Dendritic cell treated with granulocyte-macrophage colony-stimulating factor and Interleukin-4, amounts not matched to agents 40 ng/mL and 50 ng/mL, for 4 days (primary cell): ENCODE data around the gene NELL1.

Source experiments
- H3K27ac Mint-ChIP-seq: one replicate; pipeline ENCODE4 v1.8.0; 2022; ENCODE audit warnings: mild to moderate bottlenecking, mixed read lengths
- H3K27me3 Mint-ChIP-seq: one replicate; pipeline ENCODE4 v1.8.0; 2022; ENCODE audit warnings: mild to moderate bottlenecking, mixed read lengths
- H3K36me3 Mint-ChIP-seq: one replicate; pipeline ENCODE4 v1.8.0; 2022; ENCODE audit warnings: low read depth, mixed read lengths
- H3K4me1 Mint-ChIP-seq: one replicate; pipeline ENCODE4 v1.8.0; 2022; ENCODE audit warnings: low read depth, mixed read lengths
- H3K4me3 Mint-ChIP-seq: one replicate; pipeline ENCODE4 v1.8.0; 2022; ENCODE audit warnings: mild to moderate bottlenecking, moderate library complexity, mixed read lengths
- H3K9me3 Mint-ChIP-seq: one replicate; pipeline ENCODE4 v1.8.0; 2022; ENCODE audit warnings: mixed read lengths
- intact Hi-C: fragments of 100-400 bp; cut with micrococcal nuclease; formaldehyde crosslinking; loops from one replicate; pipeline ENCODE4 v1.15.0; 2022

NELL1 gene

GRCh38 chr11:20676658-20677057 is 7.3 kb downstream of the NELL1 start:
- H3K27me3 Mint-ChIP-seq = peaks cover 17% of the 10 kb centered on the region
- no peaks in the 10 kb centered on the region for H3K4me1 Mint-ChIP-seq
- no peak overlapping the region for H3K27ac Mint-ChIP-seq
- no peaks in the 10 kb centered on the region for H3K9me3 Mint-ChIP-seq
- no peaks in the 10 kb centered on the region for H3K36me3 Mint-ChIP-seq
- intact Hi-C loops = no loop called here
- H3K4me3 Mint-ChIP-seq = no peak overlapping the region

- no peaks in the 10 kb centered on the region for H3K36me3 Mint-ChIP-seq
- H3K27me3 Mint-ChIP-seq = no peaks in the 10 kb centered on the region
- no peak overlapping the region for H3K4me3 Mint-ChIP-seq
- no peaks in the 10 kb centered on the region for H3K9me3 Mint-ChIP-seq
- no peak overlapping the region for H3K27ac Mint-ChIP-seq
- intact Hi-C loops = no loop called here
- H3K4me1 Mint-ChIP-seq = no peaks in the 10 kb centered on the region
These were observed 19.4 kb downstream of the NELL1 start for GRCh38 chr11:20688761-20689160.

GRCh38 chr11:20707876-20708275 is 38.5 kb downstream of the NELL1 start:
- intact Hi-C loops = no loop called here
- peaks cover 15% of the 10 kb centered on the region for H3K9me3 Mint-ChIP-seq
- no peak overlapping the region for H3K4me3 Mint-ChIP-seq
- no peaks in the 10 kb centered on the region for H3K36me3 Mint-ChIP-seq
- no peaks in the 10 kb centered on the region for H3K4me1 Mint-ChIP-seq
- no peaks in the 10 kb centered on the region for H3K27me3 Mint-ChIP-seq
- no peak overlapping the region for H3K27ac Mint-ChIP-seq

GRCh38 chr11:20712912-20713311 is 43.5 kb downstream of the NELL1 start:
- Mint-ChIP-seq H3K27me3 (no peaks in the 10 kb centered on the region), H3K4me1 (no peaks in the 10 kb centered on the region), H3K36me3 (no peaks in the 10 kb centered on the region), H3K27ac (no peak overlapping the region), H3K9me3 (no peaks in the 10 kb centered on the region), H3K4me3 (no peak overlapping the region)
- intact Hi-C loops = no loop called here

- Mint-ChIP-seq H3K36me3 (no peaks in the 10 kb centered on the region), H3K27ac (no peak overlapping the region), H3K4me1 (no peaks in the 10 kb centered on the region), H3K9me3 (no peaks in the 10 kb centered on the region), H3K4me3 (no peak overlapping the region), H3K27me3 (no peaks in the 10 kb centered on the region)
- intact Hi-C loops = no loop called here
These were observed 46.1 kb downstream of the NELL1 start for GRCh38 chr11:20715464-20715863.

GRCh38 chr11:20715931-20716330 is 46.5 kb downstream of the NELL1 start:
- no peaks in the 10 kb centered on the region for H3K27me3 Mint-ChIP-seq
- no peaks in the 10 kb centered on the region for H3K4me1 Mint-ChIP-seq
- no peaks in the 10 kb centered on the region for H3K36me3 Mint-ChIP-seq
- no peak overlapping the region for H3K4me3 Mint-ChIP-seq
- intact Hi-C loops = no loop called here
- no peaks in the 10 kb centered on the region for H3K9me3 Mint-ChIP-seq
- no peak overlapping the region for H3K27ac Mint-ChIP-seq

GRCh38 chr11:20719821-20720220 is 50.4 kb downstream of the NELL1 start:
- no peaks in the 10 kb centered on the region for H3K4me1 Mint-ChIP-seq
- no peaks in the 10 kb centered on the region for H3K36me3 Mint-ChIP-seq
- H3K4me3 Mint-ChIP-seq = no peak overlapping the region
- no peaks in the 10 kb centered on the region for H3K27me3 Mint-ChIP-seq
- intact Hi-C loops = no loop called here
- H3K9me3 Mint-ChIP-seq = peaks cover 23% of the 10 kb centered on the region
- H3K27ac Mint-ChIP-seq = no peak overlapping the region

- no peaks in the 10 kb centered on the region for H3K27me3 Mint-ChIP-seq
- H3K4me3 Mint-ChIP-seq = no peak overlapping the region
- H3K9me3 Mint-ChIP-seq = peaks cover 40% of the 10 kb centered on the region
- no peaks in the 10 kb centered on the region for H3K4me1 Mint-ChIP-seq
- intact Hi-C loops = no loop called here
- no peak overlapping the region for H3K27ac Mint-ChIP-seq
- H3K36me3 Mint-ChIP-seq = no peaks in the 10 kb centered on the region
These were observed 54.0 kb downstream of the NELL1 start for GRCh38 chr11:20723366-20723765.

GRCh38 chr11:20729597-20730105 is 60.3 kb downstream of the NELL1 start:
- H3K9me3 Mint-ChIP-seq = peaks cover 21% of the 10 kb centered on the region
- H3K36me3 Mint-ChIP-seq = no peaks in the 10 kb centered on the region
- no peak overlapping the region for H3K4me3 Mint-ChIP-seq
- H3K27ac Mint-ChIP-seq = no peak overlapping the region
- no peaks in the 10 kb centered on the region for H3K4me1 Mint-ChIP-seq
- no peaks in the 10 kb centered on the region for H3K27me3 Mint-ChIP-seq
- intact Hi-C loops = no loop called here

- Mint-ChIP-seq H3K4me1 (no peaks in the 10 kb centered on the region), H3K9me3 (peaks cover 5% of the 10 kb centered on the region), H3K36me3 (no peaks in the 10 kb centered on the region), H3K27me3 (no peaks in the 10 kb centered on the region), H3K4me3 (no peak overlapping the region), H3K27ac (no peak overlapping the region)
- intact Hi-C loops = no loop called here
These were observed 62.4 kb downstream of the NELL1 start for GRCh38 chr11:20731676-20732215.

GRCh38 chr11:20739107-20739506 is 69.7 kb downstream of the NELL1 start:
- no peaks in the 10 kb centered on the region for H3K4me1 Mint-ChIP-seq
- H3K4me3 Mint-ChIP-seq = no peak overlapping the region

GRCh38 chr11:20739577-20739976 is 70.2 kb downstream of the NELL1 start:
- intact Hi-C loops = no loop called here
- H3K27ac Mint-ChIP-seq = no peak overlapping the region
- no peaks in the 10 kb centered on the region for H3K9me3 Mint-ChIP-seq
- H3K36me3 Mint-ChIP-seq = no peaks in the 10 kb centered on the region
- no peaks in the 10 kb centered on the region for H3K4me1 Mint-ChIP-seq
- no peaks in the 10 kb centered on the region for H3K27me3 Mint-ChIP-seq
- H3K4me3 Mint-ChIP-seq = no peak overlapping the region

More at GRCh38 chr11:20739107-20739506, 69.7 kb downstream of the NELL1 start:
- H3K27ac Mint-ChIP-seq = no peak overlapping the region
- no peaks in the 10 kb centered on the region for H3K36me3 Mint-ChIP-seq
- H3K9me3 Mint-ChIP-seq = no peaks in the 10 kb centered on the region
- no peaks in the 10 kb centered on the region for H3K27me3 Mint-ChIP-seq
- intact Hi-C loops = no loop called here

GRCh38 chr11:20754933-20755332 is 85.5 kb downstream of the NELL1 start:
- H3K27ac Mint-ChIP-seq = no peak overlapping the region
- no peaks in the 10 kb centered on the region for H3K4me1 Mint-ChIP-seq
- no peaks in the 10 kb centered on the region for H3K27me3 Mint-ChIP-seq
- intact Hi-C loops = no loop called here
- H3K9me3 Mint-ChIP-seq = no peaks in the 10 kb centered on the region
- no peak overlapping the region for H3K4me3 Mint-ChIP-seq
- H3K36me3 Mint-ChIP-seq = no peaks in the 10 kb centered on the region

- no peak overlapping the region for H3K27ac Mint-ChIP-seq
- H3K4me1 Mint-ChIP-seq = no peaks in the 10 kb centered on the region
- intact Hi-C loops = no loop called here
- no peaks in the 10 kb centered on the region for H3K27me3 Mint-ChIP-seq
- no peaks in the 10 kb centered on the region for H3K9me3 Mint-ChIP-seq
- no peaks in the 10 kb centered on the region for H3K36me3 Mint-ChIP-seq
- H3K4me3 Mint-ChIP-seq = no peak overlapping the region
These were observed 90.2 kb downstream of the NELL1 start for GRCh38 chr11:20759541-20759940.

GRCh38 chr11:20760811-20761210 is 91.4 kb downstream of the NELL1 start:
- H3K9me3 Mint-ChIP-seq = no peaks in the 10 kb centered on the region
- intact Hi-C loops = no loop called here

More at GRCh38 chr11:20760811-20761210, 91.4 kb downstream of the NELL1 start:
- no peak overlapping the region for H3K4me3 Mint-ChIP-seq
- H3K27me3 Mint-ChIP-seq = no peaks in the 10 kb centered on the region
- H3K27ac Mint-ChIP-seq = no peak overlapping the region
- no peaks in the 10 kb centered on the region for H3K36me3 Mint-ChIP-seq
- H3K4me1 Mint-ChIP-seq = no peaks in the 10 kb centered on the region
